ENCODE measurements around the gene SLC2A13.

SLC2A13 gene

GRCh38 chr12:39713552-39713951 is 392.3 kb downstream of the SLC2A13 start:
- no peak for DNase-seq

GRCh38 chr12:39712334-39712733 is 393.5 kb downstream of the SLC2A13 start:
- DNase-seq: no peak

Measured in activated effector memory CD4-positive, alpha-beta T cell treated with anti-CD3 and anti-CD28 coated beads, Interleukin-2, amount 50 U/mL, for 16 hours (primary cell).